ENCODE results near the gene SLC44A1. TPM values are rescaled to one million over a fixed set of nuclear protein-coding genes. Genes with fewer than 3 reads are reported as not detected.
A peak's percentile ranks its signal among the peaks of the same experiment; 100 is the strongest.

The SLC44A1 gene
- total and polyA plus RNA-seq, 10 of the 15 experiments (the other 5 are each of a cell fraction or from before 2014, with no cell fraction given), result 2.4 to 21.2 (median 12.4) TPM

- no peak overlapping the region for H3K4me3 ChIP-seq
- peaks cover 9% of the 10 kb centered on the region for H3K4me1 ChIP-seq (ENCODE audit: control insufficient read depth, insufficient read depth, low read length)
- H3K9me3 ChIP-seq (replicated peaks; ENCODE audit: control insufficient read depth, insufficient read depth, low read length), result no peaks in the 10 kb centered on the region; the same call in 2 of the 3 replicates
- no TSS peak for BruUV-seq (replicated peaks)
- RAD21 ChIA-PET (ENCODE audit: unreplicated experiment), result interaction anchor here (0.7 to 3.9 kb wide), 11 partner anchors 28 to 552 kb away, joined by 3 to 22 read pairs (median 3); no protein-coding TSS in a partner anchor
- H3K4me2 ChIP-seq (ENCODE audit: control insufficient read depth, insufficient read depth), result no peak overlapping the region
- SMC1A ChIA-PET (ENCODE audit: uncharacterized antibody, unreplicated experiment), result interaction anchor here (0.6 to 2.6 kb wide), 16 partner anchors 86 to 895 kb away, joined by 3 to 8 read pairs (median 4); partner anchors contain the start of gene SLC44A1
- H2AFZ ChIP-seq (ENCODE audit: control insufficient read depth, low read depth, low read length), result no peak overlapping the region
- POLR2A ChIA-PET, result no interaction called here
- H3K79me2 ChIP-seq (ENCODE audit: control insufficient read depth, insufficient read depth, low read length), result no peaks in the 10 kb centered on the region
- H3K27ac ChIP-seq (ENCODE audit: control insufficient read depth, insufficient read depth), result no peak overlapping the region
- in situ Hi-C loops (cut with MboI), result loop anchor here (5.0 kb wide), 3 partner anchors 258 to 638 kb away; no protein-coding TSS in a partner anchor
- no peaks in the 10 kb centered on the region for H3K27me3 ChIP-seq (replicated peaks in 1 of 2; ENCODE audit: control insufficient read depth in 2 of 2, insufficient read depth in 2 of 2, low read length in 1 of 2)
- CTCF ChIA-PET, result interaction anchor here (0.6 to 7.3 kb wide), 26 partner anchors 9 to 1302 kb away, joined by 3 to 66 read pairs (median 4); no protein-coding TSS in a partner anchor
- no peak overlapping the region for H3K9ac ChIP-seq (ENCODE audit: control insufficient read depth, insufficient read depth, low read length)
- under 1% methylated on average over 6 of the region's 6 CpGs for WGBS (ENCODE audit: insufficient coverage, insufficient replicate concordance, low lambda C conversion rate, missing lambda C conversion rate)
- ATAC-seq (peak; percentile 92), DNase-seq (ENCODE audit: low read depth, low spot score) (no peak), FAIRE-seq (peak; percentile 84)
- H3K36me3 ChIP-seq (ENCODE audit: control insufficient read depth in 2 of 2, insufficient read depth in 2 of 2, low read length in 1 of 2), result no peaks in the 10 kb centered on the region
- no peaks in the 10 kb centered on the region for H4K20me1 ChIP-seq (ENCODE audit: control insufficient read depth, insufficient read depth)
- intact Hi-C loops (cut with micrococcal nuclease; ENCODE audit: unreplicated experiment), result loop anchor here (1.0 to 5.0 kb wide), 6 partner anchors 173 to 634 kb away; partner anchors contain the start of genes ABCA1 and SLC44A1
- TF ChIP-seq WRNIP1 (IDR thresholded peaks at IDR 0.05; ENCODE audit: borderline replicate concordance, low read depth, low read length) (0 out of 2 replicates have a peak, but pooled peaks have one; percentile 29), GABPA (IDR thresholded peaks at IDR 0.05; ENCODE audit: low read depth) (no peak), CBX5 (IDR thresholded peaks at IDR 0.05; ENCODE audit: low read depth) (no peak), SKIL (IDR thresholded peaks at IDR 0.05; ENCODE audit: low read depth, poor library complexity, severe bottlenecking) (peak; percentile 44), RB1 (IDR thresholded peaks at IDR 0.05; ENCODE audit: borderline replicate concordance) (0 out of 2 replicates have a peak, but pooled peaks have one; percentile 21), ZNF384 (IDR thresholded peaks at IDR 0.05; ENCODE audit: borderline replicate concordance, low read depth, low read length) (no peak), CEBPB (IDR thresholded peaks at IDR 0.05; ENCODE audit: borderline replicate concordance in 1 of 2, low read depth in 2 of 2, low read length in 2 of 2) (no peak), PML (IDR thresholded peaks at IDR 0.05; ENCODE audit: low read length) (no peak), SMC3 (IDR thresholded peaks at IDR 0.05; ENCODE audit: borderline replicate concordance, low read length) (peak; percentile 97), FOXM1 (IDR thresholded peaks at IDR 0.05; ENCODE audit: low read depth, low read length) (no peak), ASH2L (IDR thresholded peaks at IDR 0.05; ENCODE audit: borderline replicate concordance, low read depth) (no peak), CUX1 (IDR thresholded peaks at IDR 0.05; ENCODE audit: insufficient replicate concordance, low read depth, low read length) (no peak), LARP7 (IDR thresholded peaks at IDR 0.05) (0 out of 2 replicates have a peak, but pooled peaks have one; percentile 33), MYB (IDR thresholded peaks at IDR 0.05; ENCODE audit: borderline replicate concordance, low read depth, low read length) (no peak), ZNF217 (IDR thresholded peaks at IDR 0.05) (no peak)
These were observed 170.7 kb downstream of the SLC44A1 start for GRCh38 chr9:105414947-105415661.

All from GM12878 (cell line).